ENCODE results near the gene MT1B.

DNA sequence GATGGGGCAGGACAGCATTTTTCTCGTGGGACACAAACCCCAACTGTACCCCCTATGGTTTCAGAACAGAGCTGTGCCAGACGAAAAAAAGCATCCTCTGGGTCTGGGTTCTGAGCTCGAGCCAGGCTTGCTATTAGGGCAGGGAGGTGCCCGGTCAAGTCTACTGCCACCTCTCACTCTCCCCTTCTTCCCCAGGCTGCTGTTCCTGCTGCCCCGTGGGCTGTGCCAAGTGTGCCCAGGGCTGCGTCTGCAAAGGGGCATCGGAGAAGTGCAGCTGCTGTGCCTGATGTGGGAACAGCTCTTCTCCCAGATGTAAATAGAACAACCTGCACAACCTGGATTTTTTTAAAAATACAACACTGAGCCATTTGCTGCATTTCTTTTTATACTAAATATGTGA is 25.0 kb upstream of the MT1B start:
- TF ChIP-seq, protein P1, sequence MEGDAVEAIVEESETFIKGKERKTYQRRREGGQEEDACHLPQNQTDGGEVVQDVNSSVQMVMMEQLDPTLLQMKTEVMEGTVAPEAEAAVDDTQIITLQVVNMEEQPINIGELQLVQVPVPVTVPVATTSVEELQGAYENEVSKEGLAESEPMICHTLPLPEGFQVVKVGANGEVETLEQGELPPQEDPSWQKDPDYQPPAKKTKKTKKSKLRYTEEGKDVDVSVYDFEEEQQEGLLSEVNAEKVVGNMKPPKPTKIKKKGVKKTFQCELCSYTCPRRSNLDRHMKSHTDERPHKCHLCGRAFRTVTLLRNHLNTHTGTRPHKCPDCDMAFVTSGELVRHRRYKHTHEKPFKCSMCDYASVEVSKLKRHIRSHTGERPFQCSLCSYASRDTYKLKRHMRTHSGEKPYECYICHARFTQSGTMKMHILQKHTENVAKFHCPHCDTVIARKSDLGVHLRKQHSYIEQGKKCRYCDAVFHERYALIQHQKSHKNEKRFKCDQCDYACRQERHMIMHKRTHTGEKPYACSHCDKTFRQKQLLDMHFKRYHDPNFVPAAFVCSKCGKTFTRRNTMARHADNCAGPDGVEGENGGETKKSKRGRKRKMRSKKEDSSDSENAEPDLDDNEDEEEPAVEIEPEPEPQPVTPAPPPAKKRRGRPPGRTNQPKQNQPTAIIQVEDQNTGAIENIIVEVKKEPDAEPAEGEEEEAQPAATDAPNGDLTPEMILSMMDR (IDR thresholded peaks at IDR 0.05; ENCODE audit: low read depth, low read length), result no peak
- TF ChIP-seq, protein P2, sequence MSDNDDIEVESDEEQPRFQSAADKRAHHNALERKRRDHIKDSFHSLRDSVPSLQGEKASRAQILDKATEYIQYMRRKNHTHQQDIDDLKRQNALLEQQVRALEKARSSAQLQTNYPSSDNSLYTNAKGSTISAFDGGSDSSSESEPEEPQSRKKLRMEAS (IDR thresholded peaks at IDR 0.05; ENCODE audit: low read depth, low read length), result no peak

Data from NB4 (cell line).